ENCODE results near the gene FRRS1L. TPM values are rescaled to one million over a fixed set of nuclear protein-coding genes. Genes with fewer than 3 reads are reported as not detected.

FRRS1L gene
- total RNA-seq, 2 donors from 2014 or later: 0.81 to 1.1 TPM

GRCh38 chr9:109159583-109159982, 7.5 kb downstream of the FRRS1L start:
- no peak overlapping the region for H3K27ac ChIP-seq
- ATAC-seq (ENCODE audit: insufficient number of reproducible peaks, low FRiP score, low read depth): no peak

GRCh38 chr9:109158651-109159050, 8.4 kb downstream of the FRRS1L start:
- ATAC-seq (ENCODE audit: insufficient number of reproducible peaks, low FRiP score, low read depth) (no peak), DNase-seq (ENCODE audit: low spot score) (no peak)
- TF ChIP-seq, protein P1, sequence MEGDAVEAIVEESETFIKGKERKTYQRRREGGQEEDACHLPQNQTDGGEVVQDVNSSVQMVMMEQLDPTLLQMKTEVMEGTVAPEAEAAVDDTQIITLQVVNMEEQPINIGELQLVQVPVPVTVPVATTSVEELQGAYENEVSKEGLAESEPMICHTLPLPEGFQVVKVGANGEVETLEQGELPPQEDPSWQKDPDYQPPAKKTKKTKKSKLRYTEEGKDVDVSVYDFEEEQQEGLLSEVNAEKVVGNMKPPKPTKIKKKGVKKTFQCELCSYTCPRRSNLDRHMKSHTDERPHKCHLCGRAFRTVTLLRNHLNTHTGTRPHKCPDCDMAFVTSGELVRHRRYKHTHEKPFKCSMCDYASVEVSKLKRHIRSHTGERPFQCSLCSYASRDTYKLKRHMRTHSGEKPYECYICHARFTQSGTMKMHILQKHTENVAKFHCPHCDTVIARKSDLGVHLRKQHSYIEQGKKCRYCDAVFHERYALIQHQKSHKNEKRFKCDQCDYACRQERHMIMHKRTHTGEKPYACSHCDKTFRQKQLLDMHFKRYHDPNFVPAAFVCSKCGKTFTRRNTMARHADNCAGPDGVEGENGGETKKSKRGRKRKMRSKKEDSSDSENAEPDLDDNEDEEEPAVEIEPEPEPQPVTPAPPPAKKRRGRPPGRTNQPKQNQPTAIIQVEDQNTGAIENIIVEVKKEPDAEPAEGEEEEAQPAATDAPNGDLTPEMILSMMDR (IDR thresholded peaks at IDR 0.05): no peak
- H3K36me3 ChIP-seq: no peaks in the 10 kb centered on the region
- H3K4me1 ChIP-seq (ENCODE audit: control insufficient read depth in 1 of 2, low read depth in 2 of 2): no peaks in the 10 kb centered on the region
- H3K27ac ChIP-seq: no peak overlapping the region
- no peaks in the 10 kb centered on the region for H3K9me3 ChIP-seq
- no peaks in the 10 kb centered on the region for H3K27me3 ChIP-seq (replicated peaks; ENCODE audit: insufficient read depth)
- H3K4me3 ChIP-seq: no peak overlapping the region

More at GRCh38 chr9:109159583-109159982, 7.5 kb downstream of the FRRS1L start:
- Histone ChIP-seq H3K36me3 (no peaks in the 10 kb centered on the region), H3K27me3 (replicated peaks; ENCODE audit: insufficient read depth) (no peaks in the 10 kb centered on the region), H3K4me1 (ENCODE audit: control insufficient read depth in 1 of 2, low read depth in 2 of 2) (no peaks in the 10 kb centered on the region), H3K9me3 (no peaks in the 10 kb centered on the region), H3K4me3 (no peak overlapping the region)
- DNase-seq (ENCODE audit: low spot score): no peak
- TF ChIP-seq, protein P1 (IDR thresholded peaks at IDR 0.05): no peak

DNA sequence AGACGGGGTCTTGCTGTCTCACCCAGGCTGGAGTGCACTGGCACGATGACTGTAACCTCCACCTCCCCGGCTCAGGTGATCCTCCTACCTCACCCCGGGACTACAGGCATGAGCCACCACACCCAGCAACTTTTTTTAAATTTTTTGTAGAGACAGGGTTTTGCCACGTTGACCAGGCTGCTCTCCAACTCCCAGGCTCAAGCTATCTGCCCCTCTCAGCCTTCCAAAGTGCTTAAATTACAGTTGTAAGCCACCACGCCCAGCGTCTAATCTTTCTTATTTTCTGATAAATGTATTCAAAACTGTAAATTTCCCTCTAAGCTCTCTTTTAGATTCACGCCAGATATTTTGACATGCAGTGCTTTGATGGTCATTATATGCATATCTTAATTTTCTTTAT, 10.3 kb downstream of the FRRS1L start:
- TF ChIP-seq, protein P1 (IDR thresholded peaks at IDR 0.05): no peak
- no peak for ATAC-seq (ENCODE audit: insufficient number of reproducible peaks, low FRiP score, low read depth)

DNA sequence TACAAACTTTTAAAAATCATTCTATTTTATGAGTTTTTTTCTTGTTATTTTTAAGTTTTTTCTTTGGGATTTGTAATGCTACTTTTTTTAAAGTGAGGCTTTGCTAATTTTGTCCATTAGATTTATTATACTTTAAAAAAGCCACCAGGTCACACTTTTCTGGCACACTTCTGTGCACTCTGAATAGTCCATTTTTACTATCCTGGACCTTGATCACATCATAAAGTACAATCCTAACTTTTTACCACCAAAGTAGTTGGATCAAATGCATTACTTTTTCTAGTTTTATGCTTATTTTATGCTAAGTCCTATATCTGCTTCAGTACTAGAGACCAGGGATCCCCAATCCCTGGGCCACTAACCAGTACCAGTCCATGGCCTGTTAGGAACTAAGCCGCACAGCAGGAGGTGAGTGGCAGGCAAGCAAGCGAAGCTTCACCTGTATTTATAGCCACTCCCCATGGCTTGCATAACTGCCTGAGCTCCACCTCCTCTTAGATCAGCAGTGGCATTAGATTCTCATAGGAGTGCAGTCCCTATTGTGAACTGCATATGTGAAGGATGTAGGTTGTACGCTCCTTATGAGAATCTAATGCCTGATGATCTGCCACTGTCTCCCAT, 16.0 kb downstream of the FRRS1L start:
- peaks cover 3% of the 10 kb centered on the region for H3K9me3 ChIP-seq
- DNase-seq (ENCODE audit: low spot score) (no peak), ATAC-seq (ENCODE audit: insufficient number of reproducible peaks, low FRiP score, low read depth) (no peak)
- no peaks in the 10 kb centered on the region for H3K36me3 ChIP-seq
- TF ChIP-seq, protein P1 (IDR thresholded peaks at IDR 0.05): no peak
- H3K4me1 ChIP-seq (ENCODE audit: control insufficient read depth in 1 of 2, low read depth in 2 of 2): no peaks in the 10 kb centered on the region
- H3K4me3 ChIP-seq: no peak overlapping the region
- H3K27me3 ChIP-seq (replicated peaks; ENCODE audit: insufficient read depth): no peaks in the 10 kb centered on the region
- no peak overlapping the region for H3K27ac ChIP-seq

More for the DNA sequence above, 10.3 kb downstream of the FRRS1L start:
- Histone ChIP-seq H3K27me3 (replicated peaks; ENCODE audit: insufficient read depth) (no peaks in the 10 kb centered on the region), H3K9me3 (peaks cover 3% of the 10 kb centered on the region), H3K36me3 (no peaks in the 10 kb centered on the region), H3K4me1 (ENCODE audit: control insufficient read depth in 1 of 2, low read depth in 2 of 2) (no peaks in the 10 kb centered on the region), H3K27ac (no peak overlapping the region), H3K4me3 (no peak overlapping the region)
- DNase-seq (ENCODE audit: low spot score): no peak

DNA sequence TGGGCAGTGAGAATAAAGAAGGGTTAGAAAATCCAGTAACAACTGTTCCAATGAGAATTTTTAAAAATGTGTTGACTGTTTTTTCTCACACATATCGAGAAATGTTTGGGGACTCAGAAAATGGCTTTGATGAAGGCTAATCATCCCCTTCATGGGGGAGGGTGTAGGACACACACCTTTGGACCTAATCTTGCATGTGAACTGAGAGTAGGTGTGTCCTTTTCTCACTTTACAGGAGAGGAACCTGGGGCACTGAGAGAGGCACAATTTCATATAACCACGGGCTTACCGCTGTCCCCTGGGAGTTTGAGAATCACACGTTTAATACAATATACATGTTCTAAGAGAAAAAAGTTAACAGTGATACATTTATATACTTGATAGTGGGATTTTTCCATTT, 17.3 kb downstream of the FRRS1L start:
- Histone ChIP-seq H3K27ac (no peak overlapping the region), H3K36me3 (no peaks in the 10 kb centered on the region), H3K4me3 (no peak overlapping the region), H3K9me3 (peaks cover 3% of the 10 kb centered on the region), H3K4me1 (ENCODE audit: control insufficient read depth in 1 of 2, low read depth in 2 of 2) (no peaks in the 10 kb centered on the region), H3K27me3 (replicated peaks; ENCODE audit: insufficient read depth) (no peaks in the 10 kb centered on the region)
- ATAC-seq (ENCODE audit: insufficient number of reproducible peaks, low FRiP score, low read depth): no peak
- DNase-seq (ENCODE audit: low spot score): no peak
- TF ChIP-seq, protein P1 (IDR thresholded peaks at IDR 0.05): no peak

Measured in thoracic aorta (tissue), 2 donors.